Colonic mucosa (tissue), 4 donors: ENCODE results near the gene ARFGAP1. TPM values are rescaled to one million over a fixed set of nuclear protein-coding genes. Genes with fewer than 3 reads are reported as not detected.

Source experiments
- DNase-seq: peaks from one replicate; pipeline ENCODE4 v3.0.0-alpha.2; 2020
- H3K27ac ChIP-seq: fragments of 200-600 bp; one replicate; pipeline ENCODE4 v1.8.0; 2021
- H3K27me3 ChIP-seq: fragments of 200-600 bp; one replicate; pipeline ENCODE4 v1.8.0; 2021
- H3K36me3 ChIP-seq: fragments of 200-600 bp; one replicate; pipeline ENCODE4 v1.8.0; 2021
- H3K4me1 ChIP-seq: fragments of 200-600 bp; one replicate; pipeline ENCODE4 v1.8.0; 2021; ENCODE audit warnings: mild to moderate bottlenecking
- H3K4me3 ChIP-seq: fragments of 200-600 bp; one replicate; pipeline ENCODE4 v1.8.0; 2021
- H3K9ac ChIP-seq, 2 donors: one replicate each; pipeline ENCODE4 v1.7.0; 2013; ENCODE audit warnings: control low read depth in 2 of 2, low read depth in 2 of 2, low read length in 2 of 2
- H3K9me3 ChIP-seq: fragments of 200-600 bp; one replicate; pipeline ENCODE4 v1.8.0; 2021
- CTCF ChIP-seq: fragments of 200-600 bp; IDR thresholded peaks from one replicate; pipeline ENCODE4 v1.8.0; 2022; ENCODE audit warnings: antibody characterized with exemption, mild to moderate bottlenecking
- intact Hi-C: fragments of 100-400 bp; cut with DNase I; formaldehyde crosslinking; loops from one replicate; pipeline ENCODE4 v1.14.1; 2022
- total RNA-seq, 2 donors: library from RNA; stranded (reverse); fragmentation: NEBNext Ultra II Directional in 1 of 2; extraction: Animal tissue kit (Norgen Biotek cat#: 25700) in 1 of 2; gene quantifications; one replicate each; pipeline ENCODE4 v1.2.1, GENCODE V29; 2021
- donor health status: healthy.
- donor health status: DM: no; HTN: no; CAD: no.
- donor health status: DM: no; HTN: no; CAD: no.

Gene ARFGAP1
- total RNA-seq, 2 donors from 2014 or later = 66.9 to 109 TPM

DNA sequence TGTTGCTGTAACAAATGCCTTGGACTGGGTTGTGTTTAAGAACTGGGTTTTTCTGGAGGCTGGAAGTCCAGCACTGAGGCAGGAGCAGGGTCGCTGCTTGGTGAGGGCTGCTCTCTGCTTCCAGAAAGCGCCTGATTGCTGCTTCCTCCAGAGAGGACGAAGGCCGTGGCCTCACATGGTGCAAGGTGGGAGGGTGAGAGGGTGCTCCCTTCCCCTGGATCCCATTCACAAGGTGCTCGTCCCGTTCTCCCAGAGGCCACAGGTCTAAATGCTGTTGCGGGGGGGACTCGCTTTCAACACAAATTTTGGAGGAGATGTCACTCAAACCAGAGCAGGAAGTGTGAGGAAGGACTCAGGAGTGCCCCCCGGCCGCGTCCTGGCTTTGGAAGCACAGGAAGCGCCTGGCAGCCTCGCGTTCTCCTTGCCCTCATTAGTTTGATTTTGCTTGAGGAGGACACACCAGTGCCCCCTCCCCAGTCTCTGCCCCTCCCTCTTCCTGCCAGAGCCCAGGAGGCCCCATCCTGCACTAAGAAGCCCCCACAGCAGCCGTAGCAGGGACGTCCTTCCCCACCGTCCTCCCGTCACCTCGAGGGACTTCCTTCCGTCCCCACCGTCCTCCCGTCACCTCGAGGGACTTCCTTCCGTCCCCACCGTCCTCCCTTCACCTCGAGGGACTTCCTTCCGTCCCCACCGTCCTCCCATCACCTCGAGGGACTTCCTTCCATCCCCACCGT lies 10.7 kb upstream of the ARFGAP1 start:
- Histone ChIP-seq H3K27ac (no peak overlapping the region), H3K27me3 (no peaks in the 10 kb centered on the region)

DNA sequence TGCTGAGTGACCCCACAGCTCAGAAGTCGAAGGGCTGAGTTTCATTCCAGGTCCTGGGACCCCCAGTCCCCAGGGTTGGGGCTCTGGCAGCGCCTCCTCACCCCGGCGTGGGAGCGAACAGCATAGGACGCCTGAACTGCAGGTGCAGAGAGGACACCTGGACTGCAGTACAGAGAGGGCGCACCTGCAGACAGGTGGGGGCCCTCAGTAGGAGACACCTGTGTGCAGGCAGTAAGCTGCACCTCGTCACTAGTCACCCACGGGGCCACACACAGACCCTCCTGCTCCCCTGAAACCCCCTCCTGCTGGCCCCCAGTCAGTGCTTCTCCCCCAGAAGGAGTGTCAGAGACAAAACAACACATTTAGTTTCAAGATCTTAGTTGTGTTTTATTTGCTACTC lies 9.8 kb upstream of the ARFGAP1 start:
- H3K9ac ChIP-seq = no peak overlapping the region
- no peaks in the 10 kb centered on the region for H3K9me3 ChIP-seq
- H3K4me3 ChIP-seq = no peak overlapping the region
- H3K4me1 ChIP-seq = no peaks in the 10 kb centered on the region
- no peaks in the 10 kb centered on the region for H3K27me3 ChIP-seq
- no peak for TF ChIP-seq CTCF
- no peak for DNase-seq
- H3K36me3 ChIP-seq = no peaks in the 10 kb centered on the region
- intact Hi-C loops = no loop called here
- H3K27ac ChIP-seq = no peak overlapping the region

More for the DNA sequence above, 10.7 kb upstream of the ARFGAP1 start:
- Histone ChIP-seq H3K36me3 (no peaks in the 10 kb centered on the region), H3K4me1 (no peaks in the 10 kb centered on the region), H3K9me3 (no peaks in the 10 kb centered on the region), H3K9ac (no peak overlapping the region), H3K4me3 (no peak overlapping the region)
- DNase-seq = no peak
- intact Hi-C loops = no loop called here
- TF ChIP-seq CTCF = no peak

DNA sequence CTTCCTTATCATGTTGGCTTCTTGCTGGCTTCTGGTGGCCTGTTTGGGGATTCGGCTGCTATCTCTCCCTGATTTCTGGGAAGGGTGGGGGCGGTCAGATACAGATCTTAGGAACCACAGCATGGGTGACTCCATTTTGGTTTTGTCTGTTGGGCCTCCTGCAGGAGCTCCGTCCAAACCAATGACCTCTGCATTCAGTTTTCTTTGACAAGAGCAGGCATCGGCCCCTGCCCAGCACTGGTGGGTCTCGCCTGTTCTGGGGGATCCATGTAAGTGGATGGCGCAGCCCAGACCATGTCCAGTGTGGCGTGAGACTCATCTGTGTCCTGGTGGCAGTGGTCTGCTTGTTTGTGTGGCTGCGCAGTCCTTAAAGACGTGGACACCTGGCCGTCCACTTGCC lies 8.6 kb upstream of the ARFGAP1 start:
- no peak for TF ChIP-seq CTCF
- H3K27ac ChIP-seq = no peak overlapping the region
- H3K4me3 ChIP-seq = no peak overlapping the region
- no peak for DNase-seq
- H3K9me3 ChIP-seq = no peaks in the 10 kb centered on the region
- no peaks in the 10 kb centered on the region for H3K4me1 ChIP-seq
- no peaks in the 10 kb centered on the region for H3K36me3 ChIP-seq
- intact Hi-C loops = no loop called here
- no peak overlapping the region for H3K9ac ChIP-seq
- no peaks in the 10 kb centered on the region for H3K27me3 ChIP-seq

DNA sequence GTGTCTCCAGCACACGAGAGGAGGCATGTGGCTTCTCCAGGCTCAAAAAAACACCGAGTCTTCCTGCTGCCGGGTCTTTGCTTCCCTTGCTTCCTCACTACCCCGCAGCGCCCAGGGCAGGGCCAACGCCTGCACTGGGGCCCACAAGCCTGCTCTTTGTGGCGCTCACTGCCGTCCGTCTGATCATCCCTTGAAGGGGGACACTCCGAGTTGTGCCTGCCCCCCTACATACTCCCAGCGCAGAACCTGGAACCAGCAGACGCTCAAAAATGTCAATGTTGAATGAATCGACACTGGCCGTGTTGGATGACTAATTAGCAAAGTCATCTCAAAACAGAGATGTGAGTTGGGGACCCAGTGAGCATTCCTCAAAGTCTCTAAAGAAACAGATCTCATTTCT lies 8.1 kb upstream of the ARFGAP1 start:
- H3K4me3 ChIP-seq = no peak overlapping the region
- no peak for TF ChIP-seq CTCF
- intact Hi-C loops = no loop called here
- no peak overlapping the region for H3K27ac ChIP-seq
- no peak overlapping the region for H3K9ac ChIP-seq
- H3K27me3 ChIP-seq = no peaks in the 10 kb centered on the region
- H3K36me3 ChIP-seq = no peaks in the 10 kb centered on the region
- DNase-seq = no peak
- no peaks in the 10 kb centered on the region for H3K4me1 ChIP-seq
- no peaks in the 10 kb centered on the region for H3K9me3 ChIP-seq

GRCh38 chr20:63265891-63266515 lies 6.6 kb upstream of the ARFGAP1 start:
- no peak overlapping the region for H3K4me3 ChIP-seq
- no peak overlapping the region for H3K9ac ChIP-seq
- no peaks in the 10 kb centered on the region for H3K9me3 ChIP-seq
- H3K4me1 ChIP-seq = no peaks in the 10 kb centered on the region
- TF ChIP-seq CTCF = no peak
- no peak overlapping the region for H3K27ac ChIP-seq
- no peaks in the 10 kb centered on the region for H3K36me3 ChIP-seq
- DNase-seq = no peak
- H3K27me3 ChIP-seq = no peaks in the 10 kb centered on the region
- intact Hi-C loops = no loop called here
